GM20000 (cell line): ENCODE data around the gene NAA40.
A peak's percentile ranks its signal among the peaks of the same experiment; 100 is the strongest.

Source experiments
- DNase-seq: peaks from one replicate; pipeline ENCODE4 v3.0.0; 2012; ENCODE audit warnings: low spot score
- CTCF ChIP-seq: IDR thresholded peaks from 2 replicates; pipeline ENCODE4 v1.5.1; 2012; ENCODE audit warnings: mild to moderate bottlenecking, control low read depth; ENCODE audit errors: extremely low read depth, missing control alignments

The NAA40 gene

DNA sequence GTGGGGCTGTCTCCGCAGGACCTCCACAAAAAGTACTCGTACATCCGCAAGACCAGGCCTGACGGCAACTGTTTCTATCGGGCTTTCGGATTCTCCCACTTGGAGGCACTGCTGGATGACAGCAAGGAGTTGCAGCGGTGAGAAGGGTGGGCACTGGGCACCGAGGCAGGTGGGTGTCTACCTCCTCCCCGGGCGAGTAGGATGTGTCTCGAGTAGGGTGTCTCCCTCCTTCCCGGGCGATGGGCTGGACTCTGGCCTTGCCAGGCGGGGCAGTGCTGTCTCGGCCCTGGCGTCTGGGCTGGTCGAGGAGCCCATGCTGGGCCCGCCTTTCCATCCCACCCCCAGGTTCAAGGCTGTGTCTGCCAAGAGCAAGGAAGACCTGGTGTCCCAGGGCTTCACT, 57.7 kb downstream of the NAA40 start:
- no peak for DNase-seq
- no peak for TF ChIP-seq CTCF

- TF ChIP-seq CTCF = no peak
- no peak for DNase-seq
Measured at GRCh38 chr11:63997104-63997700, 58.4 kb downstream of the NAA40 start.

DNA sequence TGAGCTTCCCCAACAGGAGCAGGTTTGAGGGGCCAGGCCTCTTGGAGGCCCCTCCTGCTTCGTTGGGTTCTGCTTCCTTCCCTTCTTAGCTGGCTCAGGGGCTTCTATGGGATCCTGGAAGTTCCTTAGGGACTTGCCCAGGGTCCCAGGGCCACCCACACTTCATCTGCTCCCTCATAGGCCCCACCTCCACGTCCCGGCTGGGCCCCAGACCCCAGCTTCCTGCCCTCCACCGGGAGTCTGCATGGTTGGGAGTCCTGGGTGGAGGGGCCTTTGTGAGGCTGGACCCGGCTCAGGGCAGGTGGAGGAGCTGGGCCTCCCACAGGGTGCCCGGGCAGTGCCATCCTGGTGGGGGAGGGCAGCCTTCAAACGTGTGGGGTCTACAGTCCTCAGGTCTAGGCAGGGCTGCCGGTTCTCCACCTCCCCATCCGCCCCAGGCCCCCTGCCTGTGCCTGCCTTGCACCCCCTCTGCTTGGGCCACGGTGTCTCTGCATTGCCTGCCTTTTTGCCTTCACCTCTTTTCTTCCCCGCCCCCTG, 59.1 kb downstream of the NAA40 start:
- no peak for DNase-seq
- no peak for TF ChIP-seq CTCF

GRCh38 chr11:63998558-63999348, 60.0 kb downstream of the NAA40 start:
- DNase-seq = no peak
- TF ChIP-seq CTCF = no peak

DNA sequence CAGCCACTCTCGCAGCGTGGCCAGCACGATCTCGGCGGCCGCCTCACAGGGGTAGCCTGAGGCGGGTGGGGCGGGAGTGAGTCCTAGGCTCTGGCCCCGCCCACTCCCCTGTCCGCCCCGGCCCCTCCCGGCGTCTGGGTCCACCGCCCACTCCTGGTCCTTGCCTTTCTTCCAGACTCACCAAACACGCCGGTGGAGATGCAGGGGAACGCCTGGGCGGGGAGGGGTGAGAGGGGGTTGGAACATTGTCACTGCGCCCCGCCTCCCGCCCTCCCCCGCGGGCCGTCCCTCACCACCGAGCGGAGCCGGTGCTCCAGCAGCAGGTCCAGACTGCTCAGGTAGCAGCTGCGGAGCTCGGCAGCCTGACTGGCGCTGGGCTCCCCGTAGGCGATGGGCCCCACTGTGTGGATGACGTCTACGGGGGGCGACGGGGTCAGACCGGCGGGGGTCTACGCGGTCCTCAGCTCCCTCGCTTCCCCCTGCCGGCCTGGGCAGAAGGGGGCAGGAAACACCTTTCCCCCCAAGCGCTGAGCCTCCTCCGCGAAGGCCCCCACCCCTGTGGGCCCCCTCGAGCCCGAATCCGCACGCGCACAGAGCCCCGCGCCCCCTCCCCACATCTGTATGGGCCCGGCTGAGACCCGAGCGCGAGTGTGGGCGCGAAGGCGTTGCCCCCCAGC, 60.7 kb downstream of the NAA40 start:
- peak; percentile 86 for DNase-seq
- TF ChIP-seq CTCF = no peak

DNA sequence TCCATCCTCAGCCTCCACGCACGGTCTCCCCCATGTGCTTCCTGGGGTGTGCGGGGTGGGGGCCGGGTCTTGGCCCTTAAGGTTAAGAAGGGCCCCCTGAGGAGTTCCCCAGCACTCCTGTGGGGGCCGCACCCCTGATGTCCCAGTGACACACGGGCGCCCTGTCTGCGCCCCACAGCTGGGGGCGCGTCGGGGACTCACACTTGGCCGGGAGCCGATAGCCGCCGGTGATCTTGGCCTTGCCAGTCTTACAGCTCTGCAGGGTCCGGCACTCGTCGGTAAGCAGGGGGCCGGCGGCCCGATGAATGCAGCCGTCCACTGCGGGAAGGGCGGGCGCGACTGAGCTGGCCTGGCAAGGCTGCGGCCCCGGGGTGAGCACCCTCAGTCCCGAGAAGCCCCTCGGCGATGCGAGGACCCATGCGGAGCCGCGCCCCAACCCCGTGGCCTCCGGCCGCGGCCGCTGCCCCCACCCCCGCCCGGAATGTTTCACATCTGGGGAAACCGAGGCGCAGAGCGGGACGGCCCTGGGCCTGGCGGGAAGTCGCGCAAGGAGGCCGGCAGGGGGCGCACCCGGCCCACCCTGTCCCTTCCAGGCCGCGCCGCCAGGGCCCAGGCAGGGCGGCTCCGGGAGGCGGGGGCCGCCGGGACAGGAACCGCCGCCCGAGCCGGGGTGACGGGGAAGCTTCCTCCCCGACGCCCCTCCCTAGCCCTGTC, 61.4 kb downstream of the NAA40 start:
- peak; percentile 97 for DNase-seq
- peak; percentile 83 for TF ChIP-seq CTCF
